B cell (primary cell): ENCODE measurements around the gene MMAB.

Experiments
- EZH2 ChIP-seq: IDR thresholded peaks from 2 replicates; pipeline ENCODE4 v1.6.1; 2012; ENCODE audit warnings: borderline replicate concordance, low read depth, mild to moderate bottlenecking, moderate library complexity, low read length; ENCODE audit not compliant: insufficient read depth, poor library complexity, severe bottlenecking
- TF ChIP-seq, protein P1 (sequence below): fragments of 200-600 bp; IDR thresholded peaks from one replicate; pipeline ENCODE4 v1.8.0; 2022; ENCODE audit warnings: antibody characterized with exemption, mild to moderate bottlenecking

DNA sequence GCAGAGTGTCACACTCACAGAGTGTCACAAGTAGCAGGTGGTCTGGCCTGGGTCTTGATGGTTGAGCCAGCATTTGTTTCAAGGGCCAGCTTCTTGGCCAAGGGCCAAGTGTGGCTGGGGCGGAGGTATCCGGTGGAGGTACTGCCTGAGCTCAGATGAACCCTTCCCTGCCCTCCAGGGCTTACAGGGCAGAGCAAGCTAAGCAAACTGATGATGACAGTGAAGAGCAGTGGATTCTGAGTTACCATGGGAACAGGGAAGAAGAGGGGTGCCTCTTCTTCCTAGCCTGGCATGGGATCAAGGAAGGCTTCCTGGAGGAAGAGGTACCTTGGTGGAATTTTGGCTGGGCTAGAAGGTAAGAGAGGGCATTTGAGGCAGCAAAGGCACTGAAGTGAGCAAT lies 36.0 kb upstream of the MMAB start:
- TF ChIP-seq, protein P1, sequence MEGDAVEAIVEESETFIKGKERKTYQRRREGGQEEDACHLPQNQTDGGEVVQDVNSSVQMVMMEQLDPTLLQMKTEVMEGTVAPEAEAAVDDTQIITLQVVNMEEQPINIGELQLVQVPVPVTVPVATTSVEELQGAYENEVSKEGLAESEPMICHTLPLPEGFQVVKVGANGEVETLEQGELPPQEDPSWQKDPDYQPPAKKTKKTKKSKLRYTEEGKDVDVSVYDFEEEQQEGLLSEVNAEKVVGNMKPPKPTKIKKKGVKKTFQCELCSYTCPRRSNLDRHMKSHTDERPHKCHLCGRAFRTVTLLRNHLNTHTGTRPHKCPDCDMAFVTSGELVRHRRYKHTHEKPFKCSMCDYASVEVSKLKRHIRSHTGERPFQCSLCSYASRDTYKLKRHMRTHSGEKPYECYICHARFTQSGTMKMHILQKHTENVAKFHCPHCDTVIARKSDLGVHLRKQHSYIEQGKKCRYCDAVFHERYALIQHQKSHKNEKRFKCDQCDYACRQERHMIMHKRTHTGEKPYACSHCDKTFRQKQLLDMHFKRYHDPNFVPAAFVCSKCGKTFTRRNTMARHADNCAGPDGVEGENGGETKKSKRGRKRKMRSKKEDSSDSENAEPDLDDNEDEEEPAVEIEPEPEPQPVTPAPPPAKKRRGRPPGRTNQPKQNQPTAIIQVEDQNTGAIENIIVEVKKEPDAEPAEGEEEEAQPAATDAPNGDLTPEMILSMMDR: no peak
- TF ChIP-seq EZH2: no peak
